Cardiac muscle cell (in vitro differentiated cells and primary cell): ENCODE measurements around the gene POF1B. TPM values are rescaled to one million over a fixed set of nuclear protein-coding genes. Genes with fewer than 3 reads are reported as not detected.
A peak's percentile ranks its signal among the peaks of the same experiment; 100 is the strongest.
"Not testable (repeated sequence)": the region's sequence is repeated elsewhere in the genome, so short reads cannot be mapped to it uniquely, and the experiment has no call there.

Experiments
- DNase-seq, 2 donors: peaks; one replicate each; pipeline versions ENCODE4 v3.0.0 to v3.0.0-alpha.2; 2010 to 2017; ENCODE audit warnings: low read depth in 1 of 2, low spot score in 1 of 2
- H3K27ac ChIP-seq: fragments of 200-600 bp; sonication (generic); 2 replicates; pipeline ENCODE4 v1.5.1; 2016
- H3K27me3 ChIP-seq: fragments of 200-600 bp; sonication (generic); 2 replicates; pipeline ENCODE4 v1.6.0; 2016; ENCODE audit warnings: control low read depth
- H3K36me3 ChIP-seq: fragments of 200-600 bp; sonication (generic); 2 replicates; pipeline ENCODE4 v1.5.1; 2016; ENCODE audit warnings: control low read depth
- H3K4me1 ChIP-seq: fragments of 200-600 bp; sonication (generic); 2 replicates; pipeline ENCODE4 v1.8.1; 2017; ENCODE audit warnings: low read depth, mild to moderate bottlenecking, mixed run types
- H3K4me3 ChIP-seq: fragments of 200-600 bp; sonication (generic); 2 replicates; pipeline ENCODE4 v1.5.1; 2016; ENCODE audit warnings: mild to moderate bottlenecking
- H3K9me3 ChIP-seq: fragments of 200-600 bp; sonication (generic); 2 replicates; pipeline ENCODE4 v1.5.1; 2017; ENCODE audit warnings: low read depth, mild to moderate bottlenecking, control low read depth
- polyA plus RNA-seq: library from polyadenylated mRNA; unstranded; fragments of >200 nt; fragmentation: Nextera tagmentation; extraction: Ambion mirVana; gene quantifications from 2 replicates; pipeline ENCODE4 v1.2.1, GENCODE V29; 2016
- total RNA-seq: library from RNA; depleted of rRNA; stranded (reverse); fragments of >200 nt; gene quantifications from 2 replicates; pipeline ENCODE4 v1.2.3, GENCODE V29; 2016
- TF ChIP-seq, protein P1 (sequence below): IDR thresholded peaks from 2 replicates; pipeline ENCODE4 v1.5.1; 2012; ENCODE audit warnings: low read depth, mild to moderate bottlenecking, low read length

POF1B gene
- total and polyA plus RNA-seq, 2 experiments from 2014 or later: 0.12 TPM; not detected in 1

DNA sequence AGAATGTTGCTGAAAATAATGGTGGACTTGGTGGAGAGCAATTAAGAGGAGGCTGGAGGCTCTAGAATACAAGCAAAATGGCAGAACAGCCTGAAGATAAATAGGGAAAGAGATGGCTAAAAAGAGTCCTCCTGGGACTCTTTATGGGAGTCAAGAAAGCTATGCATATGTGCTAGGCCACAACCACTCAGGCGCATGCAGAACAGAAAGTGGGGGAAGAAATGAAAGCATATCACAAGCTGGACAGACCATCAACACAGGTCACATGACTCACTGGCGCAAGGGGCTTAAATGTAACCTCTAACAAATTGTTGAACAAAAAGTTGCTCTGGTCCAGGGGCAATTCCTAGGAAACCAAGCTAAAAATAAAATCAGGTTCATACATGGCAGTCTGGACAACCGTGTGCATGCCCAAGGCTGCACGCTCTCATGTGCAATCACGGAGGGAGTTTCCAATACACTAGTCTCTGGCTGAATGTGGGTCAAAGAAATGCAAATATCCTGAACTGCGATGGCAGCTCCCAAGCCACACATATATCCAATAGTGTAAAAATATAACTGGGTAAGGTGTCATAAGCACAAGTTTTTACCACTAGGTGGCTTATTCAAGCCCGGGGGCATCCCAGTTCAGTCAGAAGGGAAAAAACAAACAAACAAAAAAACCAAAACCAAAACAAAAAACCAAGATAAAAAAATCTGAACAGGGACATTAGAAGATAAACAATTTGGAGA is 90.3 kb downstream of the POF1B start:
- DNase-seq: no peak
- no peak overlapping the region for H3K27ac ChIP-seq
- no peak overlapping the region for H3K4me3 ChIP-seq
- H3K36me3 ChIP-seq: no peaks in the 10 kb centered on the region
- H3K9me3 ChIP-seq: no peaks in the 10 kb centered on the region
- TF ChIP-seq, protein P1, sequence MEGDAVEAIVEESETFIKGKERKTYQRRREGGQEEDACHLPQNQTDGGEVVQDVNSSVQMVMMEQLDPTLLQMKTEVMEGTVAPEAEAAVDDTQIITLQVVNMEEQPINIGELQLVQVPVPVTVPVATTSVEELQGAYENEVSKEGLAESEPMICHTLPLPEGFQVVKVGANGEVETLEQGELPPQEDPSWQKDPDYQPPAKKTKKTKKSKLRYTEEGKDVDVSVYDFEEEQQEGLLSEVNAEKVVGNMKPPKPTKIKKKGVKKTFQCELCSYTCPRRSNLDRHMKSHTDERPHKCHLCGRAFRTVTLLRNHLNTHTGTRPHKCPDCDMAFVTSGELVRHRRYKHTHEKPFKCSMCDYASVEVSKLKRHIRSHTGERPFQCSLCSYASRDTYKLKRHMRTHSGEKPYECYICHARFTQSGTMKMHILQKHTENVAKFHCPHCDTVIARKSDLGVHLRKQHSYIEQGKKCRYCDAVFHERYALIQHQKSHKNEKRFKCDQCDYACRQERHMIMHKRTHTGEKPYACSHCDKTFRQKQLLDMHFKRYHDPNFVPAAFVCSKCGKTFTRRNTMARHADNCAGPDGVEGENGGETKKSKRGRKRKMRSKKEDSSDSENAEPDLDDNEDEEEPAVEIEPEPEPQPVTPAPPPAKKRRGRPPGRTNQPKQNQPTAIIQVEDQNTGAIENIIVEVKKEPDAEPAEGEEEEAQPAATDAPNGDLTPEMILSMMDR: no peak
- H3K27me3 ChIP-seq: no peaks in the 10 kb centered on the region
- no peaks in the 10 kb centered on the region for H3K4me1 ChIP-seq

DNA sequence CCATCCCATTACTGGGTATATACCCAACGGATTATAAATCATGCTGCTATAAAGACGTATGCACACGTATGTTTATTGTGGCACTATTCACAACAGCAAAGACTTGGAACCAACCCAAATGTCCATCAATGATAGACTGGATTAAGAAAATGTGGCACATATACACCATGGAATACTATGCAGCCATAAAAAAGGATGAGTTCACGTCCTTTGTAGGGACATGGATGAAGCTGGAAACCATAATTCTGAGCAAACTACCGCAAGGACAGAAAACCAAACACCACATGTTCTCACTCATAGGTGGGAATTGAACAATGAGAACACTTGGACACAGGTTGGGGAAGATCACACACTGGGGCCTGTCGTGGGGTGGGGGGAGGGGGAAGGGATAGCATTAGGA is 94.2 kb downstream of the POF1B start:
- H3K4me1 ChIP-seq, H3K4me3 ChIP-seq, DNase-seq, H3K36me3 ChIP-seq, H3K27me3 ChIP-seq, H3K9me3 ChIP-seq, H3K27ac ChIP-seq: not testable (repeated sequence)

DNA sequence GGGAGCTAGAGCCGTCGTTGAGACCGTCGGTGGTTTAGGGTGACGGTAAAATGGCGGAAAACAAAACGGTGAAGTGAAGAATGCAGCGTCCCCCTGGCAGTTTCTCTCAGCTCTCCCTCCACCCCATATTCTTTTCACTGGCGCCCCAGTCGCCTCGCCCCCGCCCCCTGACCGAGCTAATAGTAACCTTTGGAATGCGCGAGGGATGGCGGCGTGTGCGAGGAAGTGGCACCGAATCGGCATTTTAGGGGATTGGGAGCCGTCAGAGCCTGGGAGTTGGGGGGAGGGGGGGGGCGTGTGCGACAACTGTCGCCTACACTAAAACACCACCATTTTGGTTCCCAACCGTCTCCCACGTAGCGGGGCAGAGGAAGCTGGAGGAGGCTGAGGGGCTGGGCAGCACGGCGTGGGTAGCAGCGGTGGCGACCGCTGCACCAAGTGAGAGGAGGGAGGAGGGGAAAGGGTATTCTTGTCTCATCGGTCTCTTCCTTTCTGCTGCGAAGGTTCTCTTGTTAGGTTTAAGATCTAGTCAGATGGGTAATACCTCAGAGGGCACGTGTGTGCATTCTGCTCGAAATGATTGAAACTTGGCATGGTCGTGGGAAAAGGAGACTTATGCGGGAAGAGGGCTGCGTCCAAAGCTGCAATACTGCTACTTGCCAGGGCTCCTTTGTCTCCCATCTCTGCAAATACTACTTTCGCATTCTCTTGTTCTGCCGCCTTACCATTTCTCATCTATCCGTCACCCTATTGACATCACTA is 134.8 kb downstream of the POF1B start:
- DNase-seq: peak; percentile 24 to 54
- TF ChIP-seq, protein P1: no peak

DNA sequence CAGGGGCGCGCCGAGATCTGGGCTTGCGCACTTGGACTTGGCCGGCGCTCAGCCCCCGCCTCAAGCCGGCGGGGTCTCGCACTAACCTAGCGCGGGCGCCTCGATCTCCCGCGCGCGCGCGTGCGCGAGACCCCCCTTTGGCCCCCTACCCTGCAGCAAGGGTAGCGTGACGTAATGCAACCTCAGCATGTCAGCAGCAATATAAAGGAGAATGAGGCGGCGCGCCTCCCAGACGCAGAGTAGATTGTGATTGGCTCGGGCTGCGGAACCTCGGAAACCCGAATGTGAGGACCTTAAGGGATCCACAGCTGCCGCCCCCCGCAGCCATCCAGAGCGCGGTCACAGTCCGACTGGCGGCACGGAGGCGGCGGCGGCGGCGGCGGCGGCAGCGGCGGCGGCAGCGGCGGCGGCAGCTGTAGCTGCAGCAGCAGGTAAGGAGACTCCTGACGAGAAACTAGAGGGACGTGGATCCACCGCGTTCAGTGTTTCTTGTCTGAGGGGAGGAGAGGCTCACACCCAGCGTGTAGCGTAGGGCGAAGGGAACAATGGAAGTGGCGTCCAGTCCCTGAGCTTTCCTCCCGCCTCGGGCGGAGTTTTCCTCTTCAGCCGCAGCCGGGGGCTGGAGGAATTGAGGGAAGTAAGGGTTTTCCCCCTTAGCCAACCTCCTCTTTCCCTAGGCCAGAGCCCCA is 135.6 kb downstream of the POF1B start, which contains the start of the genes SATL1 and ZNF711:
SATL1 (minus strand) TSS at position 19 of the 689 bp plus-strand sequence. CDS start 134,811 bp downstream, outside the sequence.
ZNF711 (plus strand) TSS at position 231 of the 689 bp plus-strand sequence. CDS start 3,582 bp downstream, outside the sequence.
- TF ChIP-seq, protein P1: no peak
- Histone ChIP-seq H3K27me3 (no peaks in the 10 kb centered on the region), H3K4me3 (peak within 1 kb of the TSS; percentile 96), H3K27ac (peak within 1 kb of the TSS; percentile 100), H3K4me1 (peaks cover 4% of the 10 kb centered on the region), H3K9me3 (no peaks in the 10 kb centered on the region), H3K36me3 (no peaks in the 10 kb centered on the region)
- DNase-seq: peak; percentile 61 to 91

More for the DNA sequence above, 134.8 kb downstream of the POF1B start:
- Histone ChIP-seq H3K4me3 (peak overlapping the region; percentile 96), H3K36me3 (no peaks in the 10 kb centered on the region), H3K27me3 (no peaks in the 10 kb centered on the region), H3K9me3 (no peaks in the 10 kb centered on the region), H3K27ac (peak overlapping the region; percentile 100), H3K4me1 (peaks cover 4% of the 10 kb centered on the region)

DNA sequence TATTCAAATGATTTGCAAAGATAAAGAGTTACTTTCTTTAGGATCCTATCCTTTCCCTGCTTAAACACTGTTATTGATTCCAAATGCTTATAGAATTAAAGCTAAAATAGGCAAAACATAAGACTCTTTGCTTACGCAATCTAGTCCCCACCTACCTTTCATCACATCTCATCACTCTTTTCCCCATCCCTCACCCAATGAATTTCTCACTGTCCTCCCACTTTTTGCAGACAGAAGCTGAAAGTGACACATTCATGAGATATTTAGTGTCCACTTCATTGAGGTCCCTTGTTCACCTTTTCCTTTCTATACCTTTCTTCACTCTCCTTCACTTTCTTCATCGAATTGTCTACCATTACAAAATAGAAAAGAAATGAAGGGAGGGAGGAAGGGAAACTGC is 136.3 kb downstream of the POF1B start:
- Histone ChIP-seq H3K27ac (peak overlapping the region; percentile 100), H3K36me3 (no peaks in the 10 kb centered on the region), H3K9me3 (no peaks in the 10 kb centered on the region), H3K4me1 (peaks cover 4% of the 10 kb centered on the region), H3K27me3 (no peaks in the 10 kb centered on the region), H3K4me3 (peak overlapping the region; percentile 96)
- TF ChIP-seq, protein P1: no peak
- DNase-seq: peak in 1 of 2 donors; percentile 3

Other genes starting within 250 kb of the POF1B start
- gene SATL1, start 135.9 kb downstream of the POF1B start, total RNA-seq: 0.60 and 0.99 TPM in 2 replicates
- gene SATL1, start 135.9 kb downstream of the POF1B start, polyA plus RNA-seq: 0.27 and 1.1 TPM in 2 replicates
- 11.4 and 21.8 TPM in 2 replicates for gene ZNF711, start 135.7 kb downstream of the POF1B start, total RNA-seq
- 18.8 and 28.9 TPM in 2 replicates for gene ZNF711, start 135.7 kb downstream of the POF1B start, polyA plus RNA-seq